ENCODE results near the gene TBC1D5.
"Not testable (repeated sequence)": the region's sequence is repeated elsewhere in the genome, so short reads cannot be mapped to it uniquely, and the experiment has no call there.

- not testable (repeated sequence) for TF ChIP-seq CTCF, POLR2A (IDR thresholded peaks at IDR 0.05)
Measured at GRCh38 chr3:17705991-17706390, 36.4 kb downstream of the TBC1D5 start.
